HCT116 (cell line): Measurements from ENCODE around the gene GALNT16. TPM values are rescaled to one million over a fixed set of nuclear protein-coding genes. Genes with fewer than 3 reads are reported as not detected.

Experiments
- ATAC-seq: fragments of 200-7000 bp; cut with Tn5 transposase; 2 replicates; pipeline ENCODE4 v1.9.1; 2020; ENCODE audit warnings: mild to moderate bottlenecking, moderate library complexity
- BruUV-seq: library from RNA; stranded (reverse); fragments of 400-500 nt; replicated peaks from 2 replicates; lab custom pipeline; 2021; lab: Mats Ljungman, UMichigan
- CTCF ChIA-PET: fragments of 300-600 bp; sonication (Branson Sonifier 250); formaldehyde crosslinking; loops from one replicate; lab custom pipeline; 2021; ENCODE audit warnings: antibody characterized with exemption; lab: Charles Lee
- POLR2A ChIA-PET: fragments of 300-600, 350-600 bp; sonication (Branson Sonifier 250); formaldehyde crosslinking; loops from one replicate; lab custom pipeline; 2021; ENCODE audit warnings: antibody characterized with exemption; lab: Charles Lee
- RAD21 ChIA-PET, 2 experiments: fragments of 300-600 bp; sonication (Branson Sonifier 250); formaldehyde crosslinking; loops; one replicate each; lab custom pipeline; 2023; ENCODE audit warnings: low total read pairs in 2 of 2; ENCODE audit not compliant: uncharacterized antibody in 2 of 2, unreplicated experiment in 2 of 2, low non-redundant PET in 1 of 2; lab: Charles Lee
- DNase-seq: peaks from one replicate; pipeline ENCODE4 v3.0.0-alpha.2; 2010; ENCODE audit warnings: low read depth, low spot score
- H2AFZ ChIP-seq: fragments of 200-600 bp; shearing (Covaris generic), sonication (generic); 2 replicates; pipeline ENCODE4 v1.6.1; 2017; ENCODE audit warnings: low read depth, mixed run types, mixed read lengths, antibody characterized with exemption, low read length; ENCODE audit not compliant: poor library complexity, severe bottlenecking
- H3K27ac ChIP-seq: 2 replicates; pipeline ENCODE4 v1.5.1; 2012; ENCODE audit warnings: low read depth, low read length
- H3K27me3 ChIP-seq: fragments of 200-600 bp; sonication (generic); 2 replicates; pipeline ENCODE4 v1.6.1; 2016; ENCODE audit warnings: mixed run types, low read length, mixed read lengths; ENCODE audit not compliant: insufficient read depth
- H3K36me3 ChIP-seq, 2 experiments: fragments of 200-500 bp in 1 of 2; fragments of 200-600 bp in 1 of 2; sonication (Bioruptor generic) in 1 of 2; sonication (generic) in 1 of 2; 2 replicates each; pipeline versions ENCODE4 v1.5.1 to v1.6.1; 2014 to 2016; ENCODE audit warnings: low read length in 2 of 2, inconsistent platforms in 1 of 2, mixed read lengths in 1 of 2, mixed run types in 1 of 2; ENCODE audit not compliant: insufficient read depth in 2 of 2, control insufficient read depth in 1 of 2
- H3K4me1 ChIP-seq, 2 experiments: fragments of 200-600 bp in 1 of 2; sonication (generic) in 1 of 2; 2 replicates each; pipeline versions ENCODE4 v1.5.1 to v1.6.1; 2012 to 2017; ENCODE audit warnings: low read length in 2 of 2, inconsistent platforms in 1 of 2, mild to moderate bottlenecking in 1 of 2, mixed read lengths in 1 of 2, mixed run types in 1 of 2, moderate library complexity in 1 of 2; ENCODE audit not compliant: insufficient read depth in 2 of 2, control insufficient read depth in 1 of 2
- H3K4me2 ChIP-seq: fragments of 200-600 bp; sonication (generic); 2 replicates; pipeline ENCODE4 v1.6.1; 2017; ENCODE audit warnings: mixed run types, low read length, mixed read lengths
- H3K4me3 ChIP-seq, 2 experiments: fragments of 200-600 bp in 1 of 2; sonication (generic) in 1 of 2; replicated peaks in 1 of 2; 2 replicates each; pipeline ENCODE4 v1.5.1; 2011 to 2016; ENCODE audit warnings: low read length in 2 of 2, control low read depth in 1 of 2, low read depth in 1 of 2, mild to moderate bottlenecking in 1 of 2, mixed read lengths in 1 of 2, mixed run types in 1 of 2
- H3K79me2 ChIP-seq: fragments of 200-600 bp; sonication (generic); 2 replicates; pipeline ENCODE4 v1.6.1; 2017; ENCODE audit warnings: mild to moderate bottlenecking, mixed run types, low read length, moderate library complexity, mixed read lengths; ENCODE audit not compliant: insufficient read depth
- H3K9ac ChIP-seq: fragments of 200-600 bp; sonication (generic); 2 replicates; pipeline ENCODE4 v1.6.1; 2016; ENCODE audit warnings: low read length, mixed read lengths
- H3K9me2 ChIP-seq: fragments of 200-600 bp; sonication (generic), shearing (Covaris generic); 2 replicates; pipeline ENCODE4 v1.6.1; 2017; ENCODE audit warnings: mixed run types, mild to moderate bottlenecking, moderate library complexity; ENCODE audit not compliant: insufficient read depth
- H3K9me3 ChIP-seq, 2 experiments: fragments of 200-500 bp in 1 of 2; fragments of 200-600 bp in 1 of 2; sonication (Bioruptor generic) in 1 of 2; sonication (generic) in 1 of 2; 2 replicates each; pipeline ENCODE4 v1.6.1; 2014 to 2017; ENCODE audit warnings: low read length in 2 of 2, mixed read lengths in 2 of 2, inconsistent platforms in 1 of 2, low read depth in 1 of 2, mild to moderate bottlenecking in 1 of 2, mixed run types in 1 of 2, moderate library complexity in 1 of 2; ENCODE audit not compliant: control insufficient read depth in 1 of 2, insufficient read depth in 1 of 2
- H4K20me1 ChIP-seq: fragments of 200-600 bp; sonication (generic), shearing (Covaris generic); 2 replicates; pipeline ENCODE4 v1.6.1; 2017; ENCODE audit warnings: mixed run types, mild to moderate bottlenecking, moderate library complexity; ENCODE audit not compliant: insufficient read depth
- CEBPB ChIP-seq: IDR thresholded peaks from 2 replicates; pipeline ENCODE4 v1.6.1; 2012; ENCODE audit warnings: low read depth
- CTCF ChIP-seq, 3 experiments: fragments of 200-600 bp in 1 of 3; sonication (generic) in 1 of 3; IDR thresholded peaks in 2 of 3; conservative IDR thresholded peaks in 1 of 3; 2 replicates each; pipeline ENCODE4 v1.5.1; 2012 to 2017; ENCODE audit warnings: low read depth in 2 of 3, low read length in 2 of 3, antibody characterized with exemption in 1 of 3, borderline replicate concordance in 1 of 3, control low read depth in 1 of 3, mild to moderate bottlenecking in 1 of 3, mixed read lengths in 1 of 3, mixed run types in 1 of 3, moderate library complexity in 1 of 3; ENCODE audit not compliant: insufficient read depth in 1 of 3
- MAX ChIP-seq: IDR thresholded peaks from 2 replicates; pipeline ENCODE4 v1.6.1; 2012
- RAD21 ChIP-seq: IDR thresholded peaks from 2 replicates; pipeline ENCODE4 v1.6.1; 2012; ENCODE audit warnings: low read depth, mild to moderate bottlenecking
- intact Hi-C: fragments of 100-400 bp; cut with micrococcal nuclease; formaldehyde crosslinking; loops from 2 replicates; pipeline ENCODE4 v1.10.0; 2022
- total RNA-seq: library from RNA; stranded (reverse); gene quantifications from one replicate; pipeline ENCODE4 v1.2.1, GENCODE V29; 2021; ENCODE audit not compliant: unreplicated experiment

Gene GALNT16
- total RNA-seq, 1 experiment from 2014 or later: 0.32 TPM

- ChIA-PET RAD21 (interaction anchor here in 1 of 2 experiments (0.6 kb wide), 1 partner anchor 59 kb away, joined by 5 read pairs; no protein-coding TSS in a partner anchor), POLR2A (no interaction called here), CTCF (interaction anchor here (0.6 to 1.7 kb wide), 9 partner anchors 9 to 332 kb away, joined by 3 to 30 read pairs (median 4); partner anchors contain the start of gene CCDC177)
- Histone ChIP-seq H3K9ac (no peak overlapping the region), H3K4me1 (no peaks in the 10 kb centered on the region), H3K4me2 (no peak overlapping the region), H3K27ac (no peak overlapping the region), H3K27me3 (no peaks in the 10 kb centered on the region), H3K4me3 (no peak overlapping the region), H3K9me2 (no peaks in the 10 kb centered on the region), H4K20me1 (no peaks in the 10 kb centered on the region), H2AFZ (no peak overlapping the region), H3K36me3 (peaks cover 0 to 4% of the 10 kb centered on the region in 2 experiments; a peak in 1 of 4 replicates), H3K79me2 (no peaks in the 10 kb centered on the region), H3K9me3 (no peaks in the 10 kb centered on the region)
- peak; percentile 72 for TF ChIP-seq RAD21
- peak; percentile 54 to 77 (median 61); a peak in 5 of 6 replicates for TF ChIP-seq CTCF (IDR thresholded peaks at IDR 0.05 in 2 of 3, conservative IDR thresholded peaks at IDR 0.05 in 1 of 3; ENCODE audit: borderline replicate concordance in 1 of 3, insufficient read depth in 1 of 3, low read depth in 2 of 3, low read length in 2 of 3)
- no peak for TF ChIP-seq CEBPB
- TF ChIP-seq MAX: no peak
- ATAC-seq (peak; percentile 85), DNase-seq (peak; percentile 39)
- no TSS peak for BruUV-seq
- intact Hi-C loops: loop anchor here (1.0 to 5.0 kb wide), 6 partner anchors 104 to 380 kb away; partner anchors contain the start of gene CCDC177
Observed at GRCh38 chr14:69242311-69243224, 17.4 kb upstream of the GALNT16 start.
